ENCODE data around the gene GPN1.
"Not testable (repeated sequence)": the region's sequence is repeated elsewhere in the genome, so short reads cannot be mapped to it uniquely, and the experiment has no call there.

DNA sequence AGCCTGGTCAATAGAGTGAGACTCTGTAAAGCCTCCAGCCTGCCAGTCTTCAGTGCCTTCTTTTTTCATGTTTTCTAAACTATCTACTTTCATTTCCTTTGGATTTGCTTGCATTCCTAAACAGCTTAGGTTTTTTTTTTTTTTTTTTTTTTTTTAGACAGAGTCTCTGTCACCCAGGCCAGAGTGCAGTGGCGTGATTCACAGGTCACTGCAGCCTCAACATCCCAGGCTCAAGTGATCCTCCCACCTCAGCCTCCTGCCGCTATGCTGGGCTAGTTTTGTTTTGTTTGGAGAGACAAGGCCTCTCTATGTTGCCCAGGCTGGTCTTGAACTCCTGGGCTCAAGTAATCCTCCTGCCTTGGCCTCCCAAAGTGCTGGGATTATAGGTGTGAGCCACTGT, 1.4 kb downstream of the GPN1 start:
- TF ChIP-seq, protein P1, sequence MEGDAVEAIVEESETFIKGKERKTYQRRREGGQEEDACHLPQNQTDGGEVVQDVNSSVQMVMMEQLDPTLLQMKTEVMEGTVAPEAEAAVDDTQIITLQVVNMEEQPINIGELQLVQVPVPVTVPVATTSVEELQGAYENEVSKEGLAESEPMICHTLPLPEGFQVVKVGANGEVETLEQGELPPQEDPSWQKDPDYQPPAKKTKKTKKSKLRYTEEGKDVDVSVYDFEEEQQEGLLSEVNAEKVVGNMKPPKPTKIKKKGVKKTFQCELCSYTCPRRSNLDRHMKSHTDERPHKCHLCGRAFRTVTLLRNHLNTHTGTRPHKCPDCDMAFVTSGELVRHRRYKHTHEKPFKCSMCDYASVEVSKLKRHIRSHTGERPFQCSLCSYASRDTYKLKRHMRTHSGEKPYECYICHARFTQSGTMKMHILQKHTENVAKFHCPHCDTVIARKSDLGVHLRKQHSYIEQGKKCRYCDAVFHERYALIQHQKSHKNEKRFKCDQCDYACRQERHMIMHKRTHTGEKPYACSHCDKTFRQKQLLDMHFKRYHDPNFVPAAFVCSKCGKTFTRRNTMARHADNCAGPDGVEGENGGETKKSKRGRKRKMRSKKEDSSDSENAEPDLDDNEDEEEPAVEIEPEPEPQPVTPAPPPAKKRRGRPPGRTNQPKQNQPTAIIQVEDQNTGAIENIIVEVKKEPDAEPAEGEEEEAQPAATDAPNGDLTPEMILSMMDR (conservative IDR thresholded peaks at IDR 0.05) = not testable (repeated sequence)
- not testable (repeated sequence) for TF ChIP-seq EZH2 (IDR thresholded peaks at IDR 0.05; ENCODE audit: low read depth)
